Liver (tissue), 3 donors: Measurements from ENCODE around the gene TTI1.

Experiments
- CTCF ChIP-seq: fragments of 150-350 bp; IDR thresholded peaks from 2 replicates; pipeline ENCODE4 v1.5.1; 2017; ENCODE audit warnings: improper control_type of control experiment, low read depth, low read length; ENCODE audit not compliant: missing input control
- RAD21 ChIP-seq, 2 donors: IDR thresholded peaks; 2 replicates each; pipeline ENCODE4 v1.6.1; 2016; ENCODE audit warnings: antibody characterized with exemption in 2 of 2, mild to moderate bottlenecking in 2 of 2
- YY1 ChIP-seq: IDR thresholded peaks from 2 replicates; pipeline ENCODE4 v1.6.1; 2016; ENCODE audit warnings: antibody characterized with exemption, mild to moderate bottlenecking
- ZBTB33 ChIP-seq: IDR thresholded peaks from 2 replicates; pipeline ENCODE4 v1.6.1; 2016; ENCODE audit warnings: antibody characterized with exemption
- TF ChIP-seq, protein P1 (sequence below): IDR thresholded peaks from 2 replicates; pipeline ENCODE4 v1.6.1; 2016; ENCODE audit warnings: antibody characterized with exemption, mild to moderate bottlenecking
- donor health status: healthy.
- donor health status: healthy.

DNA sequence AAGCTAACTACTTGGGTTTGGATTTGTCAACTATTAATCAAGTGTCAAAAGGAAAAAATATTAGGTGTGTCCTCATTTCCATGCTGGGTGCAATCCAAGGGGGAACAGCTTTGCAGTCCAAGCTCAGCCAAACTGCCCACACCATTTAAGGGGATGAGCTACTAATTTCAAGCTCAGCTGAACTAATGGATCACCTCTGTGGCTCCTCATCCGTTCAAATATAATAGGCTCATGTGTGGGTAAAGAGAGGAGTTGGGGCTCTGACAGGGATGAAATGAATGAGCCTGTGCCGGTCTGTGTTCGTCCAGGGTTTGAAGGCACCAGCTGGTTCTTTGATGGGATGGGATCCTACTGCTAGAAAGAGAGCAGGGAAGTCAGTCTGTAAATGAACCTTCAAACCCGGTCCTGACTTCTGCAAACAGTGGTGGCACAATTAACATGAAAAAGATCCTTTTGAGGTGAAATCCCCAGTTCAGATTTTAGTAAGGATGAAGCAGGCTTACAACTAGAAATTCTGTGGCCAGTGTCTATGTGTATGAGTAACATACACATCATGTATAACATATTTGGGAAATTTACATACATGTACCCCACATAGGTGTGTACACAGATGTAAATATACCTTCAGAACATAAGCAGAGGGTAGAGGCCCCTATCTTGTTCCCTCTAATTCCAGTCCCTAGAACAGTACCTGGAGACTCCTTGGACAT is 41.9 kb downstream of the TTI1 start:
- TF ChIP-seq, protein P1, sequence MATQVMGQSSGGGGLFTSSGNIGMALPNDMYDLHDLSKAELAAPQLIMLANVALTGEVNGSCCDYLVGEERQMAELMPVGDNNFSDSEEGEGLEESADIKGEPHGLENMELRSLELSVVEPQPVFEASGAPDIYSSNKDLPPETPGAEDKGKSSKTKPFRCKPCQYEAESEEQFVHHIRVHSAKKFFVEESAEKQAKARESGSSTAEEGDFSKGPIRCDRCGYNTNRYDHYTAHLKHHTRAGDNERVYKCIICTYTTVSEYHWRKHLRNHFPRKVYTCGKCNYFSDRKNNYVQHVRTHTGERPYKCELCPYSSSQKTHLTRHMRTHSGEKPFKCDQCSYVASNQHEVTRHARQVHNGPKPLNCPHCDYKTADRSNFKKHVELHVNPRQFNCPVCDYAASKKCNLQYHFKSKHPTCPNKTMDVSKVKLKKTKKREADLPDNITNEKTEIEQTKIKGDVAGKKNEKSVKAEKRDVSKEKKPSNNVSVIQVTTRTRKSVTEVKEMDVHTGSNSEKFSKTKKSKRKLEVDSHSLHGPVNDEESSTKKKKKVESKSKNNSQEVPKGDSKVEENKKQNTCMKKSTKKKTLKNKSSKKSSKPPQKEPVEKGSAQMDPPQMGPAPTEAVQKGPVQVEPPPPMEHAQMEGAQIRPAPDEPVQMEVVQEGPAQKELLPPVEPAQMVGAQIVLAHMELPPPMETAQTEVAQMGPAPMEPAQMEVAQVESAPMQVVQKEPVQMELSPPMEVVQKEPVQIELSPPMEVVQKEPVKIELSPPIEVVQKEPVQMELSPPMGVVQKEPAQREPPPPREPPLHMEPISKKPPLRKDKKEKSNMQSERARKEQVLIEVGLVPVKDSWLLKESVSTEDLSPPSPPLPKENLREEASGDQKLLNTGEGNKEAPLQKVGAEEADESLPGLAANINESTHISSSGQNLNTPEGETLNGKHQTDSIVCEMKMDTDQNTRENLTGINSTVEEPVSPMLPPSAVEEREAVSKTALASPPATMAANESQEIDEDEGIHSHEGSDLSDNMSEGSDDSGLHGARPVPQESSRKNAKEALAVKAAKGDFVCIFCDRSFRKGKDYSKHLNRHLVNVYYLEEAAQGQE, result no peak
- TF ChIP-seq CTCF (no peak), ZBTB33 (no peak), YY1 (no peak), RAD21 (IDR thresholded peaks at IDR 0.05) (no peak)
